Measurements from ENCODE around the gene P2RY14.

Gene P2RY14

DNA sequence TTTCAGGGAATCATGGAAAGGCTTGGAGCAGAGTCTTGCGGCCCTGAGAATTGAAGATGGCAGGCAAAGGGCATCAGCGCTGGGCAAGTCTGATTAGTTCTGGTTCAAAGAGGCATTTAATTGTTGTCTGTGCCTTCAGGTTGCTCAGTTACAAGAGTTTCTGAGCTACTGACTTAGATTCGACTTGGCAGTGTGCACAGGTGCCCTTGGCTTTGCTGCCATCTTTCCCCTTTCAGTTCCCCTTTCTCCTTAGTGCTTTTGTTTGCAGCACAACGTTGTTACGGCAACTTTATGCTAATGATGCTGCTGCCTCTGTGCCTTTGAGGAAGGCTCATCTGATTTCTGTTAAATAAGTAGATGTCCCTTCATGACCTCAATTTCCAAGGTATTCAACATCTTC, 12.5 kb downstream of the P2RY14 start (continued):
- TF ChIP-seq ZNF639 (tag by site-specific recombination; IDR thresholded peaks at IDR 0.05) (no peak), ZNF169 (tag by site-specific recombination; IDR thresholded peaks at IDR 0.05) (no peak), ZFP69B (tag by site-specific recombination; IDR thresholded peaks at IDR 0.05) (no peak), ZNF423 (tag by site-specific recombination; IDR thresholded peaks at IDR 0.05) (no peak), ZNF747 (tag by site-specific recombination; IDR thresholded peaks at IDR 0.05) (no peak)

DNA sequence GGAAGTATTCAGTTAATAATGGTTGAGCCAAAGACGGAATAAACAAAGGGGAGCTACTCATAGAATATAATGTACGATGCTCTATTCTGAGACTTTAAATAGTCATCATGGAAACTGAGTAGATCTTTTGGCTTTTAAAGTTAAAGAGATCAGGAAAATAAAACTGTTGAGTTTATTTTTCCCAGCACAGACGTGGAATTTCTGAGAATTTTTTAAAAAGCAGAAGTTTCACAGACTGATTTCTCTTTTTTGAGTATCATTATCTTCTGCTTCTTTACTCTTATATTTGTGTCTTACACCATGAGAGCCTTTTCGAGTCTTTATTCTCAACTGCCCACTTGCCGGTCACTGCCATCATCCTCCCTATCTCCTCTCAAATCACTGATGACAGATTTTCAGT, 13.2 kb downstream of the P2RY14 start:
- ChIA-PET CTCF (no interaction called here), POLR2A (no interaction called here)
- H3K27ac ChIP-seq (ENCODE audit: extremely low read depth, low read depth, low read length), result no peak overlapping the region
- TF ChIP-seq, protein P1, sequence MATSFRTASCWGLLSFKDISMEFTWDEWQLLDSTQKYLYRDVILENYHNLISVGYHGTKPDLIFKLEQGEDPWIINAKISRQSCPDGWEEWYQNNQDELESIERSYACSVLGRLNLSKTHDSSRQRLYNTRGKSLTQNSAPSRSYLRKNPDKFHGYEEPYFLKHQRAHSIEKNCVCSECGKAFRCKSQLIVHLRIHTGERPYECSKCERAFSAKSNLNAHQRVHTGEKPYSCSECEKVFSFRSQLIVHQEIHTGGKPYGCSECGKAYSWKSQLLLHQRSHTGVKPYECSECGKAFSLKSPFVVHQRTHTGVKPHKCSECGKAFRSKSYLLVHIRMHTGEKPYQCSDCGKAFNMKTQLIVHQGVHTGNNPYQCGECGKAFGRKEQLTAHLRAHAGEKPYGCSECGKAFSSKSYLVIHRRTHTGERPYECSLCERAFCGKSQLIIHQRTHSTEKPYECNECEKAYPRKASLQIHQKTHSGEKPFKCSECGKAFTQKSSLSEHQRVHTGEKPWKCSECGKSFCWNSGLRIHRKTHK (tag by site-specific recombination; IDR thresholded peaks at IDR 0.05), result no peak
- TF ChIP-seq ZSCAN23 (tag by site-specific recombination; IDR thresholded peaks at IDR 0.05) (no peak), ZNF473 (tag by site-specific recombination; IDR thresholded peaks at IDR 0.05) (no peak), ZNF555 (tag by site-specific recombination; conservative IDR thresholded peaks at IDR 0.05) (no peak), ZNF621 (tag by site-specific recombination; IDR thresholded peaks at IDR 0.05) (no peak), ZNF792 (tag by site-specific recombination; IDR thresholded peaks at IDR 0.05) (no peak), GLIS2 (tag by site-specific recombination; IDR thresholded peaks at IDR 0.05) (no peak), ZNF426 (tag by site-specific recombination; IDR thresholded peaks at IDR 0.05) (no peak), ZEB2 (tag by site-specific recombination; IDR thresholded peaks at IDR 0.05) (no peak), ZBTB17 (tag by site-specific recombination; IDR thresholded peaks at IDR 0.05) (no peak), ZNF335 (tag by site-specific recombination; conservative IDR thresholded peaks at IDR 0.05) (no peak), ZNF184 (tag by site-specific recombination; IDR thresholded peaks at IDR 0.05) (no peak), TSHZ1 (tag by site-specific recombination; IDR thresholded peaks at IDR 0.05; ENCODE audit: borderline replicate concordance) (no peak), ZNF280C (tag by site-specific recombination; IDR thresholded peaks at IDR 0.05) (no peak)
- TF ChIP-seq, protein P2, sequence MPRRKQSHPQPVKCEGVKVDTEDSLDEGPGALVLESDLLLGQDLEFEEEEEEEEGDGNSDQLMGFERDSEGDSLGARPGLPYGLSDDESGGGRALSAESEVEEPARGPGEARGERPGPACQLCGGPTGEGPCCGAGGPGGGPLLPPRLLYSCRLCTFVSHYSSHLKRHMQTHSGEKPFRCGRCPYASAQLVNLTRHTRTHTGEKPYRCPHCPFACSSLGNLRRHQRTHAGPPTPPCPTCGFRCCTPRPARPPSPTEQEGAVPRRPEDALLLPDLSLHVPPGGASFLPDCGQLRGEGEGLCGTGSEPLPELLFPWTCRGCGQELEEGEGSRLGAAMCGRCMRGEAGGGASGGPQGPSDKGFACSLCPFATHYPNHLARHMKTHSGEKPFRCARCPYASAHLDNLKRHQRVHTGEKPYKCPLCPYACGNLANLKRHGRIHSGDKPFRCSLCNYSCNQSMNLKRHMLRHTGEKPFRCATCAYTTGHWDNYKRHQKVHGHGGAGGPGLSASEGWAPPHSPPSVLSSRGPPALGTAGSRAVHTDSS (tag by site-specific recombination; IDR thresholded peaks at IDR 0.05), result no peak
- TF ChIP-seq, protein P3, sequence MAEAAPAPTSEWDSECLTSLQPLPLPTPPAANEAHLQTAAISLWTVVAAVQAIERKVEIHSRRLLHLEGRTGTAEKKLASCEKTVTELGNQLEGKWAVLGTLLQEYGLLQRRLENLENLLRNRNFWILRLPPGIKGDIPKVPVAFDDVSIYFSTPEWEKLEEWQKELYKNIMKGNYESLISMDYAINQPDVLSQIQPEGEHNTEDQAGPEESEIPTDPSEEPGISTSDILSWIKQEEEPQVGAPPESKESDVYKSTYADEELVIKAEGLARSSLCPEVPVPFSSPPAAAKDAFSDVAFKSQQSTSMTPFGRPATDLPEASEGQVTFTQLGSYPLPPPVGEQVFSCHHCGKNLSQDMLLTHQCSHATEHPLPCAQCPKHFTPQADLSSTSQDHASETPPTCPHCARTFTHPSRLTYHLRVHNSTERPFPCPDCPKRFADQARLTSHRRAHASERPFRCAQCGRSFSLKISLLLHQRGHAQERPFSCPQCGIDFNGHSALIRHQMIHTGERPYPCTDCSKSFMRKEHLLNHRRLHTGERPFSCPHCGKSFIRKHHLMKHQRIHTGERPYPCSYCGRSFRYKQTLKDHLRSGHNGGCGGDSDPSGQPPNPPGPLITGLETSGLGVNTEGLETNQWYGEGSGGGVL (tag by site-specific recombination; IDR thresholded peaks at IDR 0.05), result no peak
- TF ChIP-seq, protein P4, sequence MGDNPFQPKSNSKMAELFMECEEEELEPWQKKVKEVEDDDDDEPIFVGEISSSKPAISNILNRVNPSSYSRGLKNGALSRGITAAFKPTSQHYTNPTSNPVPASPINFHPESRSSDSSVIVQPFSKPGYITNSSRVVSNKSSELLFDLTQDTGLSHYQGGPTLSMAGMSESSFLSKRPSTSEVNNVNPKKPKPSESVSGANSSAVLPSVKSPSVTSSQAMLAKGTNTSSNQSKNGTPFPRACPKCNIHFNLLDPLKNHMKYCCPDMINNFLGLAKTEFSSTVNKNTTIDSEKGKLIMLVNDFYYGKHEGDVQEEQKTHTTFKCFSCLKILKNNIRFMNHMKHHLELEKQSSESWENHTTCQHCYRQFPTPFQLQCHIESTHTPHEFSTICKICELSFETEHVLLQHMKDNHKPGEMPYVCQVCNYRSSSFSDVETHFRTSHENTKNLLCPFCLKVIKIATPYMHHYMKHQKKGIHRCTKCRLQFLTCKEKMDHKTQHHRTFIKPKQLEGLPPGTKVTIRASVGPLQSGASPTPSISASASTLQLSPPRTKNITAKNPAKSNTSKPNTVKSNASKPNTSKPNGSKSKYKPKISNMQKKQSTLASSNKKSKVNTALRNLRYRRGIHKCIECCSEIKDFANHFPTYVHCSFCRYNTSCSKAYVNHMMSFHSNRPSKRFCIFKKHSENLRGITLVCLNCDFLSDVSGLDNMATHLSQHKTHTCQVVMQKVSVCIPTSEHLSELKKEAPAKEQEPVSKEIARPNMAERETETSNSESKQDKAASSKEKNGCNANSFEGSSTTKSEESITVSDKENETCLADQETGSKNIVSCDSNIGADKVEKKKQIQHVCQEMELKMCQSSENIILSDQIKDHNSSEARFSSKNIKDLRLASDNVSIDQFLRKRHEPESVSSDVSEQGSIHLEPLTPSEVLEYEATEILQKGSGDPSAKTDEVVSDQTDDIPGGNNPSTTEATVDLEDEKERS (tag by site-specific recombination; IDR thresholded peaks at IDR 0.05), result no peak

More for the DNA sequence above, 13.2 kb downstream of the P2RY14 start:
- no peaks in the 10 kb centered on the region for H3K9me3 ChIP-seq (ENCODE audit: control insufficient read depth, insufficient read depth, low read depth, low read length)
- H3K4me1 ChIP-seq (ENCODE audit: control insufficient read depth, insufficient read depth, low read length), result no peaks in the 10 kb centered on the region
- H3K4me3 ChIP-seq (ENCODE audit: low read depth, low read length), result no peak overlapping the region
- H3K36me3 ChIP-seq (ENCODE audit: control insufficient read depth in 2 of 2, insufficient read depth in 1 of 2, low read length in 2 of 2), result no peaks in the 10 kb centered on the region
